ENCODE data around the gene LGALS14.
"Not testable (repeated sequence)": the region's sequence is repeated elsewhere in the genome, so short reads cannot be mapped to it uniquely, and the experiment has no call there.

Gene LGALS14

DNA sequence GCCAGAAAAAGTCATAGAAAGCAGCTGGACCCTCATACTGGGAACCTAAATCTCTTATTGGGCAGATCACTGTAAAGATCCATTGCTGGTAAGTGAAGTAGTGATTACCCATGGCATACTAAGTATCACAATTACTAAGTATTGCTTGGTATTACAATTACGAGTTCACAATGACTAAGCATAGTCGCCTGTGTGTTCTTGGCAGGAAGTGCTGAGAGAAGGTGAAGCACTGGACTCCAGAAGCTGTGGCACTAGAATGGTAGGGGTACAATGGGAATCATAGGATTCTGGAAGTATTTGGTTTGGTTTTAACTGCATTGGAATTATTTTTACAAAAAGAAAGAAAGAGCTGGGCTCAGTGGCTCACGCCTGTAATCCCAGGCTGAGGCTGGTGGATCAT lies 28.3 kb upstream of the LGALS14 start:
- DNase-seq, result no peak
- peaks cover 14% of the 10 kb centered on the region for H3K4me1 ChIP-seq (ENCODE audit: control insufficient read depth, insufficient read depth, low read length, poor library complexity, severe bottlenecking)
- H3K9me3 ChIP-seq (ENCODE audit: control insufficient read depth, low read length), result no peaks in the 10 kb centered on the region
- no peak overlapping the region for H3K27ac ChIP-seq (ENCODE audit: insufficient read depth, low read length, poor library complexity, severe bottlenecking)
- no peaks in the 10 kb centered on the region for H3K36me3 ChIP-seq (ENCODE audit: control insufficient read depth, insufficient read depth, low read length)
- H3K4me3 ChIP-seq (ENCODE audit: insufficient read depth, low read depth, low read length, poor library complexity, severe bottlenecking), result no peak overlapping the region
- H3K27me3 ChIP-seq (replicated peaks; ENCODE audit: control insufficient read depth, insufficient read depth, low read length, poor library complexity, severe bottlenecking), result no peaks in the 10 kb centered on the region

DNA sequence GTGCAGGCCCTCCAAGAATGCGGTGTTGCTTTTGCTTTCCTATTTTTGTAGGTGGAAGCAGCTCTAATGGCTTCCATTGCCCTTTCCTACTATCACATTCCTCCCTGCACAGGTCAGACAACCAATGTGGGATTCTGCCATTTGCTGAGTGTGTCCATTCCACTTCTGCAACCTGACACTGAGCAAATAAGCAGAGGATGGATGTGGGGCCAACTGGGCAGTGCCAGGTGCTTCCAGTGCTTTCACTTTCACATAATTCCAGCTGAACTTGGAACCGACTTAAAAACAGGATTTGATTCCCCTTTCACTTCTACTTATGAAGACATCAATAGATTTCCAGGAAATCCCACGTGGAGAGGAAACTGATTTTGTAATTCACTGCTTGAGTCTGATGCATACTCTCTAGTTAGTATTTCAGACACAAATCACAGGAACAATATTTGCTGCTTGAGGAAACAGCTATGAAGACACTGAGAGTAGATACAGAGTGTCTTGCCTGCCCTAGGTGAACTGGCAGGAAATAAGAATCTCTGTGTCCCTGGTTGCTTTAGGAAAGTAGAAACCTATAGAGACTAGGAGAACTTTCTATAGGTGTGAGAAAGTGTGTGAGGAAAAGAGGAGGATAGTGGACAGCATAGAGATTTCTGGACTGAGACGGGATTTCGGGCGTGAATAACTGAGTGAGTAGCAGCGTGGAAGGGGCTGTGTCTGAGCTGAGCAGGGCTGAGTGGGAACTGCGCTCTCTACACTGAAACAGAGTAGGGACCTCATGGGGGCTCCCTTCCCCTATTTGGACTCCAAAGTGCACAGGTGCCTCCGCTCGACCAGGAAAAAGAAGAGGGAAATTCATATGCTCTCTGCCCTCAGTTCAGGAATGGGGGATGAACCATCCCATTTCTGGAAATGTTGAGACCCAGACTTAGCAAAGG lies 26.1 kb upstream of the LGALS14 start:
- Histone ChIP-seq H3K36me3 (ENCODE audit: control insufficient read depth, insufficient read depth, low read length) (no peaks in the 10 kb centered on the region), H3K9me3 (ENCODE audit: control insufficient read depth, low read length) (no peaks in the 10 kb centered on the region), H3K27ac (ENCODE audit: insufficient read depth, low read length, poor library complexity, severe bottlenecking) (no peak overlapping the region), H3K4me3 (ENCODE audit: insufficient read depth, low read depth, low read length, poor library complexity, severe bottlenecking) (no peak overlapping the region), H3K27me3 (replicated peaks; ENCODE audit: control insufficient read depth, insufficient read depth, low read length, poor library complexity, severe bottlenecking) (no peaks in the 10 kb centered on the region), H3K4me1 (ENCODE audit: control insufficient read depth, insufficient read depth, low read length, poor library complexity, severe bottlenecking) (peaks cover 13% of the 10 kb centered on the region)
- no peak for DNase-seq

DNA sequence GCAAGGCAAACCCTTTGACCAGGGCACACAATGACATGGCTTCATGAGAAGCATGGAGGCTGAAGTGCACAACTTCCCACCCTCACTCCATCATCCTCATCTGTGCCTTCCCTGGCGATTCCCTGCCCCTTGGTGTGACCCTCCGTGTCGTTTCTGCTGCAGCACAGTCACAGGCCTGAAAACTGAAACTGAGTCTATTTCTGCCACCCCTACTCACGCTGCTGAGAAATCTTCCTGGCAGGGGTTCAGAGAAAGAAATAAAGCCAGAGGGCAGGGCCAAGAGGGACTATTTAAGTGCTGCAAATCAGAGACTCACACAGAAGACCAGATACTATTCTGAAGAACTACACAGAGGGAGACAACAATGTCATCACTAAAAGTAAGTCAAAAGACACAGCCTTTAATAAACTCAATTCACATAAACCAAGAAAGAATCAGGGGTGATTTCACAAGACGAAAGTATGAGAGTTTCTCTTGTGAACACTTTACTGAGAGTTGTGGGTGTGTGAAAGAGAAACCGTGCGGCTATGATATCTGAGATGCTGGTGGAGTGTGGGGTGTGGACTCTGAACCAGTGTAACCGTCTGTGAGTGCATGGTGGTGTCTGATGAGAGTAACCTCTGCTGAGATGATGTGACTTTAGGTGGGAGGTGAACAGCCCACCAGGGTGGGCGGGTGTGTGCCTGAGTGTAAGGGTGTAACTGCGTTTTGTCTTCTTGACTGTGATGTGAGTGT lies 25.1 kb upstream of the LGALS14 start:
- Histone ChIP-seq H3K4me1 (ENCODE audit: control insufficient read depth, insufficient read depth, low read length, poor library complexity, severe bottlenecking) (peaks cover 11% of the 10 kb centered on the region), H3K4me3 (ENCODE audit: insufficient read depth, low read depth, low read length, poor library complexity, severe bottlenecking) (peak overlapping the region; percentile 6), H3K27me3 (replicated peaks; ENCODE audit: control insufficient read depth, insufficient read depth, low read length, poor library complexity, severe bottlenecking) (no peaks in the 10 kb centered on the region), H3K36me3 (ENCODE audit: control insufficient read depth, insufficient read depth, low read length) (no peaks in the 10 kb centered on the region), H3K27ac (ENCODE audit: insufficient read depth, low read length, poor library complexity, severe bottlenecking) (peak overlapping the region; percentile 19), H3K9me3 (ENCODE audit: control insufficient read depth, low read length) (no peaks in the 10 kb centered on the region)
- no peak for DNase-seq

DNA sequence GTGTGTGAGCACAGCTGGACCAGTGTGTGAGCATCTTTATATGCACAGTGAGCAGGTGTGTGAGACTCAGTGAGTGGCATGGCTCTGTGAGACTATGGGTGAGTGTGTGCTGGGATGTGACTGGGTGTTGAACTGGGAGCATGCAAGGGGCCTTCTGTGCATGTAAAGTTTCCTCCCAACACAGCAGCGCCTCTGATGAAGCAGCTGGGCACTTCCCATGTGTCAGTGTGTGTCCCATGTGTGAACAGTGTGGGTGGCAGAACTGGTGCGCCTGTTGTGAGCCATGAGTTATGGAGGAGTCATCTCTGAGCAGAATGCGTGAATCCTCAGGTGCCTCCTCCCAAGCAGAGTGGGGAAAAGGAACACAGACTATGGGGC lies 24.5 kb upstream of the LGALS14 start:
- no peak for DNase-seq
- Histone ChIP-seq H3K9me3 (ENCODE audit: control insufficient read depth, low read length) (no peaks in the 10 kb centered on the region), H3K4me3 (ENCODE audit: insufficient read depth, low read depth, low read length, poor library complexity, severe bottlenecking) (peak overlapping the region; percentile 6), H3K4me1 (ENCODE audit: control insufficient read depth, insufficient read depth, low read length, poor library complexity, severe bottlenecking) (peaks cover 11% of the 10 kb centered on the region), H3K27ac (ENCODE audit: insufficient read depth, low read length, poor library complexity, severe bottlenecking) (peak overlapping the region; percentile 19), H3K27me3 (replicated peaks; ENCODE audit: control insufficient read depth, insufficient read depth, low read length, poor library complexity, severe bottlenecking) (no peaks in the 10 kb centered on the region), H3K36me3 (ENCODE audit: control insufficient read depth, insufficient read depth, low read length) (no peaks in the 10 kb centered on the region)

DNA sequence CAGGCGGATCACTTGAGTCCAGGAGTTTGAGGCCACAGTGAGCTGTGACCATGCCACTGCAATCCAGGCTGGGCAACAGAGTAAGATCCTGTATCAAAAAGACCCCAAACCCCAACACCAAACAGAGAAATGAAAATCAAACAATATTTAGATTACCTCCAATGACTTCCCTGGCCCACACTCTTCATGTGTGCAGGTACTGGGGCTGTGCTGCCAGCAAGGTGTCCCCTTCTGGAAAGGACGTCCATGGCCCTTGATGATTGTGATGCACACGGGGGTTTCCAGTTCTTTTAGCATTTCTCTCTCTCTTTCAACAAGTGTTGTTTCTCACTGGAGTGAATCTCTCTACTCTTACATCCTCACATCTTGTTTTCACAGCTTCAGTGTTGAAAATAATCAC lies 23.7 kb upstream of the LGALS14 start:
- H3K36me3 ChIP-seq (ENCODE audit: control insufficient read depth, insufficient read depth, low read length), result no peaks in the 10 kb centered on the region
- H3K4me3 ChIP-seq (ENCODE audit: insufficient read depth, low read depth, low read length, poor library complexity, severe bottlenecking), result no peak overlapping the region
- H3K27me3 ChIP-seq (replicated peaks; ENCODE audit: control insufficient read depth, insufficient read depth, low read length, poor library complexity, severe bottlenecking), result no peaks in the 10 kb centered on the region
- peaks cover 11% of the 10 kb centered on the region for H3K4me1 ChIP-seq (ENCODE audit: control insufficient read depth, insufficient read depth, low read length, poor library complexity, severe bottlenecking)
- no peak overlapping the region for H3K27ac ChIP-seq (ENCODE audit: insufficient read depth, low read length, poor library complexity, severe bottlenecking)
- no peak for DNase-seq
- H3K9me3 ChIP-seq (ENCODE audit: control insufficient read depth, low read length), result no peaks in the 10 kb centered on the region

DNA sequence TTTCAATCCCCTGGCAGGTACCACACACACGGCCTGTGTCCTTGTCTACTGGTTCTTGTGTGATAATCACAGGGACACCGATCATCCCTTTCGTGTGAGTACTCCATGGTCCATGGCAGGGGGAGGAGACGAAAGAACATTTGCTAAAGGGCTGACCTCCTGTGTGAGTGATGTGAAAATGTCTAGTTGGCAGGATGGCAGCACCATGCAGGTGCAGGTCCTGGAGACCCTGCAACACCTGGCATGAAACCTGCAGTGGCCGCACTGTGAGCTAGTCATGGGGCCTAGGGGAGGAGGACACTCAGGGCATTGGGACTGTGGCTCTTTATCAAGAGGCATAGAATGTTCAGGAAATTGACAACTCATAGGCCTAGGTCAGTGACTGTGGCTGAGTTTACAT lies 22.9 kb upstream of the LGALS14 start:
- Histone ChIP-seq H3K27ac (ENCODE audit: insufficient read depth, low read length, poor library complexity, severe bottlenecking) (no peak overlapping the region), H3K4me1 (ENCODE audit: control insufficient read depth, insufficient read depth, low read length, poor library complexity, severe bottlenecking) (peaks cover 11% of the 10 kb centered on the region), H3K4me3 (ENCODE audit: insufficient read depth, low read depth, low read length, poor library complexity, severe bottlenecking) (no peak overlapping the region), H3K9me3 (ENCODE audit: control insufficient read depth, low read length) (no peaks in the 10 kb centered on the region), H3K36me3 (ENCODE audit: control insufficient read depth, insufficient read depth, low read length) (no peaks in the 10 kb centered on the region), H3K27me3 (replicated peaks; ENCODE audit: control insufficient read depth, insufficient read depth, low read length, poor library complexity, severe bottlenecking) (no peaks in the 10 kb centered on the region)
- no peak for DNase-seq

DNA sequence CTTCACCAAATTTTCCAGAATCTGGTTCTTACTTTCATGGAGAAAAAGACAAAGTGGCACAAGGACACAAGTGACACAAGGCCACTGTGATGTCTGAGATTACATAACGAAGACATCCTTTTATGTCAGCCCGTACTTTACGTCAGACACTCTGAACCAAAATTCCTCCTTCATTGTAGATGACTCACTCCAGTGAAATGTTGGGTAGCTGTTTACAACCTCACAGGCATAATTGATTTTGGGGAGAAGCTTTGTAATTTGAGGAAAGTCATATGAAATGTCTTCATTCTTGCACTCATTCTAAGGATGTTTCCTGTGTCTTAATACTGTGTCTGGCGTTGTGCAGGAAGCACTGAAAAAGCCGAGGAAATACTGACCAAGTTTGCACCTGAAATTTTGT lies 20.0 kb upstream of the LGALS14 start:
- Histone ChIP-seq H3K9me3 (ENCODE audit: control insufficient read depth, low read length) (no peaks in the 10 kb centered on the region), H3K4me3 (ENCODE audit: insufficient read depth, low read depth, low read length, poor library complexity, severe bottlenecking) (no peak overlapping the region), H3K27ac (ENCODE audit: insufficient read depth, low read length, poor library complexity, severe bottlenecking) (no peak overlapping the region), H3K36me3 (ENCODE audit: control insufficient read depth, insufficient read depth, low read length) (no peaks in the 10 kb centered on the region), H3K4me1 (ENCODE audit: control insufficient read depth, insufficient read depth, low read length, poor library complexity, severe bottlenecking) (peaks cover 7% of the 10 kb centered on the region), H3K27me3 (replicated peaks; ENCODE audit: control insufficient read depth, insufficient read depth, low read length, poor library complexity, severe bottlenecking) (no peaks in the 10 kb centered on the region)
- no peak for DNase-seq

DNA sequence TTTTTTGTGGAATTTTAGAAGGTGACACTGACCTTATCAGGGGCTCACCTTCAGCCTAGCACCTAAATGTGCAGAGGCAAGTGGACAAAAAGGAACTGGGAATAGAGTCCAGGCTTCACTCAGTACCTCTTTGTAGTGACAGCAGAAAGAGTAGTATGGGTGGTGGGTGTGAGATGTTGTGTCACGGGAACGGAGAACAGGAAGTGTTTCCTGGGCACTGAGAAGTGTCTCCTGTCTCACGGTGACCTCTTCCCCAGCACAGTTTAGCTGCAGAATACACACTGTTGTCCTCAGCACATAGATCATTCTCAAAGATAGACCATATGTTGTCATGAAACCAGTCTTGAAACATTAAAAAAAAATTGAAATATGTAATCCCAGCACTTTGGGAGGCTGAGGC lies 17.5 kb upstream of the LGALS14 start:
- no peak overlapping the region for H3K4me3 ChIP-seq (ENCODE audit: insufficient read depth, low read depth, low read length, poor library complexity, severe bottlenecking)
- H3K27me3 ChIP-seq (replicated peaks; ENCODE audit: control insufficient read depth, insufficient read depth, low read length, poor library complexity, severe bottlenecking), result no peaks in the 10 kb centered on the region
- no peak for DNase-seq
- H3K36me3 ChIP-seq (ENCODE audit: control insufficient read depth, insufficient read depth, low read length), result no peaks in the 10 kb centered on the region
- H3K9me3 ChIP-seq (ENCODE audit: control insufficient read depth, low read length), result no peaks in the 10 kb centered on the region
- no peaks in the 10 kb centered on the region for H3K4me1 ChIP-seq (ENCODE audit: control insufficient read depth, insufficient read depth, low read length, poor library complexity, severe bottlenecking)
- H3K27ac ChIP-seq (ENCODE audit: insufficient read depth, low read length, poor library complexity, severe bottlenecking), result no peak overlapping the region

DNA sequence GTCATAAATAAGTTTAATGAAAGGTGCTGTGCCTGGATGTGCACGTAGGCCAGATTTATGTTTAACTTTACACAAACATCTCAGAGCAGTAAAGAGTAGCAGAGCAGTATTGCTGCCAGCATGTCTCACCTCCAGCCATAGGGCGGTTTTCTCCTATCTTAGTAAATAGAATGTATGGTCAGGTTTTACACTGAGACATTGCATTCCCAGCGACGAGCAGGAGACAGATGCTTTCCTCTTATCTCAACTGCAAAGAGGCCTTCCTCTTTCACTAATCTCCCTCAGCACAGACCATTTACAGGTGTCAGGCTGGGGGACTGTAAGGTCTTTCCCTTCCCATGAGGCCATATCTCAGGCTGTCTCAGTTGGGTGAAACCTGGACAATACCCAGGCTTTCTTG lies 15.6 kb upstream of the LGALS14 start:
- not testable (repeated sequence) for H3K4me1 ChIP-seq (ENCODE audit: control insufficient read depth, insufficient read depth, low read length, poor library complexity, severe bottlenecking); H3K36me3 ChIP-seq (ENCODE audit: control insufficient read depth, insufficient read depth, low read length); H3K9me3 ChIP-seq (ENCODE audit: control insufficient read depth, low read length); H3K4me3 ChIP-seq (ENCODE audit: insufficient read depth, low read depth, low read length, poor library complexity, severe bottlenecking); H3K27me3 ChIP-seq (replicated peaks; ENCODE audit: control insufficient read depth, insufficient read depth, low read length, poor library complexity, severe bottlenecking); H3K27ac ChIP-seq (ENCODE audit: insufficient read depth, low read length, poor library complexity, severe bottlenecking); DNase-seq

DNA sequence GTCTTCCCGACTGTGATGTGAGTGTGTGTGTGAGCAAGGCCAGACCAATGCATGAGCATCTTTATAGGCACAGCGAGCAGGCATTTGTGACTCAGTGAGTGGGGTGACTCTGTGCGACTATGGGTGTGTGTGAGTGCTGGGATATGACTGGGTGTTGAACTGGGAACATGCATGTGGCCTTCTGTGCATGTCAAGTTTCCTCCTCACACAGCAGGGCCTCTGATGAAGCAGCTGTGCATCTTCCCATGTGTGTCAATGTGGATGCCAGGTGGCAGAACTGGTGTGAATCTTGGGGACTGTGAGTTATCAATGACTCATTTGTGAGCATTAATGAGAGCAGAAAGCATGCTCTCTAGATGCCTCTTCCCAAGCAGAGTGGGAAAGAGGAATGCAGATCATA lies 12.1 kb upstream of the LGALS14 start:
- DNase-seq, result no peak
- H3K4me1 ChIP-seq (ENCODE audit: control insufficient read depth, insufficient read depth, low read length, poor library complexity, severe bottlenecking), result no peaks in the 10 kb centered on the region
- H3K36me3 ChIP-seq (ENCODE audit: control insufficient read depth, insufficient read depth, low read length), result no peaks in the 10 kb centered on the region
- H3K9me3 ChIP-seq (ENCODE audit: control insufficient read depth, low read length), result no peaks in the 10 kb centered on the region
- no peaks in the 10 kb centered on the region for H3K27me3 ChIP-seq (replicated peaks; ENCODE audit: control insufficient read depth, insufficient read depth, low read length, poor library complexity, severe bottlenecking)
- H3K27ac ChIP-seq (ENCODE audit: insufficient read depth, low read length, poor library complexity, severe bottlenecking), result no peak overlapping the region
- no peak overlapping the region for H3K4me3 ChIP-seq (ENCODE audit: insufficient read depth, low read depth, low read length, poor library complexity, severe bottlenecking)

All from effector memory CD4-positive, alpha-beta T cell (primary cell).